ENCODE data around the gene FSD1. TPM values are rescaled to one million over a fixed set of nuclear protein-coding genes. Genes with fewer than 3 reads are reported as not detected.
A peak's percentile ranks its signal among the peaks of the same experiment; 100 is the strongest.

FSD1 gene
- total RNA-seq = 1 to 10 TPM in 1 of 6 experiments, under 1 TPM in 3, not detected in 2; 0.19 to 2.2 (median 0.52) TPM
- long read RNA-seq = 0 reads

- 9% methylated on average over 7 of the region's 63 CpGs for WGBS (ENCODE audit: insufficient coverage, low coverage, low lambda C conversion rate, missing lambda C conversion rate)
- peak in 3 of 4 donors; percentile 29 to 43 (median 29) for ATAC-seq
- no peak within 1 kb of the TSS for H3K27ac ChIP-seq
Measured at GRCh38 chr19:4304538-4305256, at the start of gene FSD1. Gene FSD1 (plus strand): TSS chr19:4304598. CDS start chr19:4304747, 149 bp downstream.

GRCh38 chr19:4256563-4256962 lies 47.8 kb upstream of the FSD1 start:
- WGBS (ENCODE audit: insufficient coverage, low coverage, low lambda C conversion rate, missing lambda C conversion rate) = 100% methylated on average over 1 of the region's 4 CpGs
- no peak for ATAC-seq
- H3K4me3 ChIP-seq = no peak overlapping the region

More at GRCh38 chr19:4304538-4305256, at the start of gene FSD1:
- Histone ChIP-seq H3K4me3 (no peak within 1 kb of the TSS), H3K27me3 (no peaks in the 10 kb centered on the region), H3K36me3 (no peaks in the 10 kb centered on the region), H3K4me1 (no peaks in the 10 kb centered on the region), H3K9me3 (no peaks in the 10 kb centered on the region)
- no peak for DNase-seq
- TF ChIP-seq POLR2A (IDR thresholded peaks at IDR 0.05) = no peak
- intact Hi-C loops (cut with DNase I) = no loop called here

GRCh38 chr19:4257025-4257424 lies 47.4 kb upstream of the FSD1 start:
- TF ChIP-seq POLR2A (IDR thresholded peaks at IDR 0.05) (no peak), CTCF (IDR thresholded peaks at IDR 0.05) (no peak)
- H3K27me3 ChIP-seq = no peaks in the 10 kb centered on the region
- H3K4me3 ChIP-seq = no peak overlapping the region
- intact Hi-C loops (cut with DNase I) = no loop called here
- WGBS (ENCODE audit: insufficient coverage, low coverage, low lambda C conversion rate, missing lambda C conversion rate) = 81% methylated on average over 6 of the region's 6 CpGs
- H3K4me1 ChIP-seq = no peaks in the 10 kb centered on the region
- DNase-seq (no peak), ATAC-seq (no peak)
- no peaks in the 10 kb centered on the region for H3K9me3 ChIP-seq
- no peak overlapping the region for H3K27ac ChIP-seq
- peaks cover 0 to 80% (median 22%) of the 10 kb centered on the region in 4 donors for H3K36me3 ChIP-seq

More at GRCh38 chr19:4256563-4256962, 47.8 kb upstream of the FSD1 start:
- DNase-seq = no peak
- H3K4me1 ChIP-seq = no peaks in the 10 kb centered on the region
- H3K36me3 ChIP-seq = peaks cover 0 to 83% (median 24%) of the 10 kb centered on the region in 4 donors
- no peak for TF ChIP-seq CTCF (IDR thresholded peaks at IDR 0.05)
- no peak for TF ChIP-seq POLR2A (IDR thresholded peaks at IDR 0.05)
- H3K27me3 ChIP-seq = no peaks in the 10 kb centered on the region
- intact Hi-C loops (cut with DNase I) = no loop called here
- no peaks in the 10 kb centered on the region for H3K9me3 ChIP-seq
- H3K27ac ChIP-seq = no peak overlapping the region

GRCh38 chr19:4258181-4258580 lies 46.2 kb upstream of the FSD1 start:
- DNase-seq (no peak), ATAC-seq (peak in 2 of 4 donors; percentile 16 to 17)
- Histone ChIP-seq H3K27me3 (no peaks in the 10 kb centered on the region), H3K4me3 (no peak overlapping the region), H3K4me1 (no peaks in the 10 kb centered on the region), H3K9me3 (no peaks in the 10 kb centered on the region), H3K36me3 (peaks cover 0 to 79% (median 22%) of the 10 kb centered on the region in 4 donors), H3K27ac (no peak overlapping the region)
- WGBS (ENCODE audit: insufficient coverage, low coverage, low lambda C conversion rate, missing lambda C conversion rate) = 80% methylated on average over 1 of the region's 28 CpGs
- intact Hi-C loops (cut with DNase I) = no loop called here
- TF ChIP-seq POLR2A (IDR thresholded peaks at IDR 0.05) (no peak), CTCF (IDR thresholded peaks at IDR 0.05) (no peak)

GRCh38 chr19:4260613-4261191 lies 43.7 kb upstream of the FSD1 start:
- no peaks in the 10 kb centered on the region for H3K9me3 ChIP-seq
- no peak for TF ChIP-seq POLR2A (IDR thresholded peaks at IDR 0.05)
- no peak for TF ChIP-seq CTCF (IDR thresholded peaks at IDR 0.05)
- DNase-seq (no peak), ATAC-seq (peak in 1 of 4 donors; percentile 23)
- H3K27ac ChIP-seq = no peak overlapping the region
- H3K27me3 ChIP-seq = no peaks in the 10 kb centered on the region
- H3K36me3 ChIP-seq = peaks cover 0 to 67% (median 9%) of the 10 kb centered on the region in 4 donors
- no peaks in the 10 kb centered on the region for H3K4me1 ChIP-seq
- no peak overlapping the region for H3K4me3 ChIP-seq
- intact Hi-C loops (cut with DNase I) = loop anchor here in 1 of 2 donors (10.0 kb wide), 1 partner anchor 234 kb away; no protein-coding TSS in a partner anchor
- 87% methylated on average over 7 of the region's 11 CpGs for WGBS (ENCODE audit: insufficient coverage, low coverage, low lambda C conversion rate, missing lambda C conversion rate)

Measured in right lobe of liver (tissue), 6 donors.